Osteoblast (primary cell): ENCODE results near the gene QSOX1. TPM values are rescaled to one million over a fixed set of nuclear protein-coding genes. Genes with fewer than 3 reads are reported as not detected.
A peak's percentile ranks its signal among the peaks of the same experiment; 100 is the strongest.

Experiments
- DNase-seq: peaks from one replicate; pipeline ENCODE4 v3.0.0; 2011; ENCODE audit warnings: low spot score, mixed read lengths; ENCODE audit not compliant: insufficient read length; ENCODE audit errors: missing footprints
- H2AFZ ChIP-seq: 2 replicates; pipeline ENCODE4 v1.6.0; 2011; ENCODE audit warnings: mild to moderate bottlenecking, low read length
- H3K27ac ChIP-seq: 2 replicates; pipeline ENCODE4 v1.5.1; 2011; ENCODE audit warnings: mild to moderate bottlenecking, low read depth, low read length, moderate library complexity
- H3K27me3 ChIP-seq: 2 replicates; pipeline ENCODE4 v1.6.0; 2012; ENCODE audit warnings: mild to moderate bottlenecking, control low read depth, inconsistent platforms, low read length, moderate library complexity; ENCODE audit not compliant: insufficient read depth
- H3K36me3 ChIP-seq: 2 replicates; pipeline ENCODE4 v1.5.1; 2011; ENCODE audit warnings: mild to moderate bottlenecking, low read length, control low read depth, moderate library complexity; ENCODE audit not compliant: insufficient read depth
- H3K4me1 ChIP-seq: 2 replicates; pipeline ENCODE4 v1.5.1; 2011; ENCODE audit warnings: mild to moderate bottlenecking, low read length, control low read depth, moderate library complexity; ENCODE audit not compliant: insufficient read depth
- H3K4me2 ChIP-seq: 2 replicates; pipeline ENCODE4 v1.6.0; 2011; ENCODE audit warnings: mild to moderate bottlenecking, low read length; ENCODE audit not compliant: insufficient read depth
- H3K4me3 ChIP-seq: fragments of 200-600 bp; sonication (generic); 3 replicates; pipeline ENCODE4 v1.5.1; 2012; ENCODE audit warnings: mild to moderate bottlenecking, low read length, inconsistent platforms; ENCODE audit not compliant: insufficient read depth
- H3K79me2 ChIP-seq: 2 replicates; pipeline ENCODE4 v1.6.0; 2012; ENCODE audit warnings: mild to moderate bottlenecking, low read length, control low read depth, inconsistent platforms; ENCODE audit not compliant: insufficient read depth
- H3K9me3 ChIP-seq: 2 replicates; pipeline ENCODE4 v1.5.1; 2011; ENCODE audit warnings: low read depth, low read length, control low read depth
- H4K20me1 ChIP-seq: 2 replicates; pipeline ENCODE4 v1.6.0; 2012; ENCODE audit warnings: mild to moderate bottlenecking, low read length, control low read depth; ENCODE audit not compliant: insufficient read depth
- total RNA-seq: library from RNA; depleted of rRNA; stranded (reverse); fragments of >200 nt; gene quantifications from 2 replicates; pipeline ENCODE4 v1.2.3, GENCODE V29; 2012
- TF ChIP-seq, protein P1 (sequence below): IDR thresholded peaks from 2 replicates; pipeline ENCODE4 v1.5.1; 2011; ENCODE audit warnings: mild to moderate bottlenecking, low read depth, low read length, moderate library complexity; ENCODE audit errors: extremely low read depth

Gene QSOX1
- total RNA-seq, 1 donor: 373 TPM

DNA sequence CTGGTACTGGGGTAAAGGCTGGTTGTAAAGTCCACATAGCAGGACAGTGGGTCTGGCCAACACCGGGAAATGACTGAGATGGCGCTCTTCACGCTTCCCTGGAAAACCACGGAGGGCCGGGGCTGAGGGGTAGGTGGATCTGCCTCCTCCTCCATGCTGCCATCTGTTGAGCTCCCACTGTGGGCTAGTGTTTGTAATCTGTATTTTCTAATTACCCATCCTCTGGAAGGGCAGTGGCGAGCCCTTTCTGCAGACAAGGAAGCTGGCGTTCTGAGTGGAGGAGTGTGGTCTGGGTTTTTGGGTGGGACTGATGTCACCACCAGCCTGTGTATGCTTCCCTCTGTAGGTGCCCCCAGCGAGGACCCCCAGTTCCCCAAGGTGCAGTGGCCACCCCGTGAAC lies 41.2 kb downstream of the QSOX1 start:
- H3K27ac ChIP-seq: no peak overlapping the region

DNA sequence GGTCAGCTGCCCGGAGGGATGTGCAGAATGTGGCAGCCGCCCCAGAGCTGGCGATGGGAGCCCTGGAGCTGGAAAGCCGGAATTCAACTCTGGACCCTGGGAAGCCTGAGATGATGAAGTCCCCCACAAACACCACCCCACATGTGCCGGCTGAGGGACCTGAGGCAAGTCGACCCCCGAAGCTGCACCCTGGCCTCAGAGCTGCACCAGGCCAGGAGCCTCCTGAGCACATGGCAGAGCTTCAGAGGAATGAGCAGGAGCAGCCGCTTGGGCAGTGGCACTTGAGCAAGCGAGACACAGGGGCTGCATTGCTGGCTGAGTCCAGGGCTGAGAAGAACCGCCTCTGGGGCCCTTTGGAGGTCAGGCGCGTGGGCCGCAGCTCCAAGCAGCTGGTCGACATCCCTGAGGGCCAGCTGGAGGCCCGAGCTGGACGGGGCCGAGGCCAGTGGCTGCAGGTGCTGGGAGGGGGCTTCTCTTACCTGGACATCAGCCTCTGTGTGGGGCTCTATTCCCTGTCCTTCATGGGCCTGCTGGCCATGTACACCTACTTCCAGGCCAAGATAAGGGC lies 41.9 kb downstream of the QSOX1 start:
- Histone ChIP-seq H3K4me3 (no peak overlapping the region), H3K79me2 (no peaks in the 10 kb centered on the region), H3K4me2 (no peak overlapping the region), H4K20me1 (peaks cover 49% of the 10 kb centered on the region), H3K36me3 (peaks cover 70% of the 10 kb centered on the region), H3K4me1 (no peaks in the 10 kb centered on the region), H3K9me3 (no peaks in the 10 kb centered on the region), H3K27ac (no peak overlapping the region), H2AFZ (no peak overlapping the region), H3K27me3 (no peaks in the 10 kb centered on the region)
- peak; percentile 71 for DNase-seq
- TF ChIP-seq, protein P1, sequence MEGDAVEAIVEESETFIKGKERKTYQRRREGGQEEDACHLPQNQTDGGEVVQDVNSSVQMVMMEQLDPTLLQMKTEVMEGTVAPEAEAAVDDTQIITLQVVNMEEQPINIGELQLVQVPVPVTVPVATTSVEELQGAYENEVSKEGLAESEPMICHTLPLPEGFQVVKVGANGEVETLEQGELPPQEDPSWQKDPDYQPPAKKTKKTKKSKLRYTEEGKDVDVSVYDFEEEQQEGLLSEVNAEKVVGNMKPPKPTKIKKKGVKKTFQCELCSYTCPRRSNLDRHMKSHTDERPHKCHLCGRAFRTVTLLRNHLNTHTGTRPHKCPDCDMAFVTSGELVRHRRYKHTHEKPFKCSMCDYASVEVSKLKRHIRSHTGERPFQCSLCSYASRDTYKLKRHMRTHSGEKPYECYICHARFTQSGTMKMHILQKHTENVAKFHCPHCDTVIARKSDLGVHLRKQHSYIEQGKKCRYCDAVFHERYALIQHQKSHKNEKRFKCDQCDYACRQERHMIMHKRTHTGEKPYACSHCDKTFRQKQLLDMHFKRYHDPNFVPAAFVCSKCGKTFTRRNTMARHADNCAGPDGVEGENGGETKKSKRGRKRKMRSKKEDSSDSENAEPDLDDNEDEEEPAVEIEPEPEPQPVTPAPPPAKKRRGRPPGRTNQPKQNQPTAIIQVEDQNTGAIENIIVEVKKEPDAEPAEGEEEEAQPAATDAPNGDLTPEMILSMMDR: no peak

More for the DNA sequence above, 41.2 kb downstream of the QSOX1 start:
- H3K4me2 ChIP-seq: no peak overlapping the region
- H3K36me3 ChIP-seq: peaks cover 76% of the 10 kb centered on the region
- TF ChIP-seq, protein P1: no peak
- H2AFZ ChIP-seq: no peak overlapping the region
- H3K4me3 ChIP-seq: no peak overlapping the region
- H3K9me3 ChIP-seq: no peaks in the 10 kb centered on the region
- H3K27me3 ChIP-seq: no peaks in the 10 kb centered on the region
- peak; percentile 58 for DNase-seq
- peaks cover 54% of the 10 kb centered on the region for H4K20me1 ChIP-seq
- H3K79me2 ChIP-seq: no peaks in the 10 kb centered on the region
- H3K4me1 ChIP-seq: no peaks in the 10 kb centered on the region

DNA sequence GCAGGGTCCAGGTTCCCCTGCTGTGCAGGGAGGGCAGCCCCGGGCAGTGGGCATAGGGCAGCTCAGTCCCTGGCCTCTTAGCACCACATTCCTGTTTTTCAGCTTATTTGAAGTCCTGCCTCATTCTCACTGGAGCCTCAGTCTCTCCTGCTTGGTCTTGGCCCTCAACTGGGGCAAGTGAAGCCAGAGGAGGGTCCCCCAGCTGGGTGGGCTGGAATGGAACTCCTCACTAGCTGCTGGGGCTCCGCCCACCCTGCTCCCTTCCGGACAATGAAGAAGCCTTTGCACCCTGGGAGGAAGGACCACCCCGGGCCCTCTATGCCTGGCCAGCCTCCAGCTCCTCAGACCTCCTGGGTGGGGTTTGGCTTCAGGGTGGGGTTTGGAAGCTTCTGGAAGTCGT lies 42.6 kb downstream of the QSOX1 start:
- no peak overlapping the region for H3K27ac ChIP-seq
- TF ChIP-seq, protein P1: no peak
- no peaks in the 10 kb centered on the region for H3K27me3 ChIP-seq
- H3K36me3 ChIP-seq: peaks cover 63% of the 10 kb centered on the region
- H3K4me1 ChIP-seq: no peaks in the 10 kb centered on the region
- no peak overlapping the region for H2AFZ ChIP-seq
- H4K20me1 ChIP-seq: peaks cover 48% of the 10 kb centered on the region
- no peak overlapping the region for H3K4me2 ChIP-seq
- no peaks in the 10 kb centered on the region for H3K79me2 ChIP-seq
- H3K9me3 ChIP-seq: no peaks in the 10 kb centered on the region
- peak; percentile 54 for DNase-seq
- H3K4me3 ChIP-seq: no peak overlapping the region

DNA sequence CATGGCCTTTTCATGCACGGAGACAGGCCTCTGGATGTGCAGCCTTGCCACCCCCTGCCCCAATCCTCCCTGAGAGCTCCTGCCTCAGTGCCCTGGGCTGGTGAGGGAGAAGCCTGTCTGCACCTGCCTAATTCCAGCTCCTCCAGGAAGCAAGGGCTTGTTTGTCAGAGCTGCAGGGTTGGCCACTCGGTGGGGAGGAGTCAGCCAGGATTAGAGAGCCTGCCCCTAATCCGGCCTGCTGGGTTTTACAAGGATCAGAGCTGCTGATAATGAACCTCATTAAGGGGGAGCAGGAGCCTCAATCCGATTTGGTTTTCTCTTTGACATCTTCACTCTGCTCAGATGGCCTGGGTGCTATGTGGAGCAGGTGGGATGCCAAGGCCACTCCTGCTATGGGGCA lies 43.5 kb downstream of the QSOX1 start:
- Histone ChIP-seq H3K79me2 (no peaks in the 10 kb centered on the region), H2AFZ (no peak overlapping the region), H4K20me1 (peaks cover 38% of the 10 kb centered on the region), H3K9me3 (no peaks in the 10 kb centered on the region), H3K4me2 (no peak overlapping the region), H3K27ac (no peak overlapping the region), H3K27me3 (no peaks in the 10 kb centered on the region), H3K4me3 (no peak overlapping the region), H3K4me1 (no peaks in the 10 kb centered on the region), H3K36me3 (peaks cover 54% of the 10 kb centered on the region)
- TF ChIP-seq, protein P1: no peak
- peak; percentile 46 for DNase-seq
